ENCODE measurements around the gene FARP1.

Gene FARP1

DNA sequence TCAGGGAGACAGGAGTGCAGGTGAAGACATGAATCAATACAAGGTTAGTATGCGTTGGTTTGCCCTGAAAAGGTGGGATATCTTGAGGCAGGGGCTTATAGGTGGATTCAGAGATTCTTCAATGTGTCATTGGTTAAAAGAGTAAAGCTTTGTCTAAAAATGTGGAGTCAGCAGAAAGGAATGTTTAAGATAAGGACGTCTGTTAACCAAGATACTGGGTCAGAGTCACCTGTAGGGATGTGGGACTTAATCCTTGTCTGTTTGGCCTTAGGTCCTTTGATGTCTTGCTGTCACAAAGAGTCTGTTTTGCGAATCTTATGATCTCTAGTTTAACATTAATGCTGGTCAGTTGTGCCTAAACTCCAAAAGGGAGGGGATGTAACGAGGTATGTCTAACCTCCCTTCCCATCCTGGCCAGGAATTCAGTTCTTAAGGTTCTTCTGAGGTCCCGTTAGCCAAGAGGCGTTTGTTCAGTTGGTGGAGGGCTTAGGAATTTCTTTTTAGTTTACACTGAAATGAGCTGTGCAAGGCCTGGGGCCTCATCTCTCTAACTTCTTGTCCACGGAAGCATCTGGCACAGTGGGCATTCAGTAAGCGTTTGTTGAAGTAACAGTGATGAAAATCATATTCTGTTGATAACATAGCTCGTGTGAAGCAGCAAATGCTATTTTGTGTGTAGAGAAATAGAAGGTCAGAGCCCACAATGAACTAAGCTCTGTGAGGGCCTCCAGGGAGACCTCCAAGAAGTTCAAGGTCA is 130.4 kb downstream of the FARP1 start:
- Mint-ChIP-seq H3K4me1 (ENCODE audit: low read depth) (no peaks in the 10 kb centered on the region), H3K27ac (no peak overlapping the region), H3K27me3 (peaks cover 9% of the 10 kb centered on the region), H3K4me3 (no peak overlapping the region), H3K36me3 (ENCODE audit: low read depth) (no peaks in the 10 kb centered on the region), H3K9me3 (no peaks in the 10 kb centered on the region)
- DNase-seq = no peak

GRCh38 chr13:98273824-98274742 is 131.2 kb downstream of the FARP1 start:
- H3K36me3 Mint-ChIP-seq (ENCODE audit: low read depth) = no peaks in the 10 kb centered on the region
- H3K4me3 Mint-ChIP-seq = no peak overlapping the region
- H3K4me1 Mint-ChIP-seq (ENCODE audit: low read depth) = no peaks in the 10 kb centered on the region
- DNase-seq = no peak
- peaks cover 12% of the 10 kb centered on the region for H3K27me3 Mint-ChIP-seq
- H3K27ac Mint-ChIP-seq = no peak overlapping the region
- H3K9me3 Mint-ChIP-seq = no peaks in the 10 kb centered on the region

DNA sequence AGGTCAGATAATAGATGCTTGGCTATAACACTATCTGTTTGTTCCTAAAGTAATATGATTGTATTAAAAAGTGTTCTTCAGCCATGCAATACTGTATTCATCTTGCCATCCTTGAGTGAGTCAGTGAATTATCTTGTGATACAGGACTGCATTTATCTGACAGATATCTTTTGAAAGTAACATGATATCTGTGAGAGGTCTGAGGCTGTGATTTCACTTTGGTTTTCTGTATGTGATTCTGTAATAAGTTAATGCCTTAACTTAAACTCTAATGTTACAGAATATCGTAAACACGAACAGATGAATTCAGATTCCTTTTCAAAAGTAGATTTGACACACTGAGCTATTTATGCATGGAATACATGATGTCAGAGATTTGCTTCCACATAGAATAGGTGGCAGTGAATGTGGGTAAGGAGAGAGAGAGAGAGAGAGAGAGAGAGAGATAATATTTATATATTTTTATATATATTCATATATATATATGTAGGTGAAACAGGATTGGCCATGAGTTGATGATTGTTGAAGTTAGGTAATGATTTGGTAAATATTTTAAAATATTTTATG is 132.1 kb downstream of the FARP1 start:
- H3K36me3 Mint-ChIP-seq (ENCODE audit: low read depth) = no peaks in the 10 kb centered on the region
- no peaks in the 10 kb centered on the region for H3K9me3 Mint-ChIP-seq

GRCh38 chr13:98275681-98276171 is 132.8 kb downstream of the FARP1 start:
- Mint-ChIP-seq H3K27me3 (peaks cover 24% of the 10 kb centered on the region), H3K9me3 (no peaks in the 10 kb centered on the region), H3K4me3 (no peak overlapping the region), H3K27ac (no peak overlapping the region), H3K4me1 (ENCODE audit: low read depth) (peaks cover 3% of the 10 kb centered on the region), H3K36me3 (ENCODE audit: low read depth) (no peaks in the 10 kb centered on the region)
- no peak for DNase-seq

More for the DNA sequence above, 132.1 kb downstream of the FARP1 start:
- Mint-ChIP-seq H3K4me1 (ENCODE audit: low read depth) (peaks cover 3% of the 10 kb centered on the region), H3K27ac (no peak overlapping the region), H3K4me3 (no peak overlapping the region), H3K27me3 (peaks cover 17% of the 10 kb centered on the region)
- DNase-seq = no peak

DNA sequence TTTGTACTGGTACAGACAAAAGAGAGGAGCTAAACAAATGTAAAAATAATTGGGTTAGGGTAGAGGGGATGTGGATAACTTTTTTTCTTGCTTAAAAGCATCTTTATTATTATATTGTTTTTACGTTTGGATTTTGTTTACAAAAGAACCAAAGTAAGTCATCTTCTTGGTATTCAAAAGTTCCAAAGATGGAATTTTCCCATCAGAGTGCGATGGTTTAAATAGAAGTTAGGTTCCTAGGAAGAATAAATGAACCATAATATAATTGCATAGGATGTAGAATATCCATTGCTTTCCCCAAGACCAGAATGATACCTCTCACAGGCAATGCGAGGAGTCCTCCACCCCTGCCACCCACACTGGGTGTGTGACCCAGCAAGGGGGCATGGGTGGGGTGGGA is 133.6 kb downstream of the FARP1 start:
- Mint-ChIP-seq H3K4me1 (ENCODE audit: low read depth) (peaks cover 3% of the 10 kb centered on the region), H3K9me3 (no peaks in the 10 kb centered on the region), H3K4me3 (no peak overlapping the region), H3K36me3 (ENCODE audit: low read depth) (no peaks in the 10 kb centered on the region), H3K27me3 (peaks cover 24% of the 10 kb centered on the region), H3K27ac (no peak overlapping the region)
- no peak for DNase-seq

GRCh38 chr13:98278068-98278724 is 135.3 kb downstream of the FARP1 start:
- no peak overlapping the region for H3K4me3 Mint-ChIP-seq
- no peak overlapping the region for H3K27ac Mint-ChIP-seq
- DNase-seq = no peak
- H3K9me3 Mint-ChIP-seq = no peaks in the 10 kb centered on the region
- H3K4me1 Mint-ChIP-seq (ENCODE audit: low read depth) = peaks cover 3% of the 10 kb centered on the region
- H3K27me3 Mint-ChIP-seq = peaks cover 21% of the 10 kb centered on the region
- no peaks in the 10 kb centered on the region for H3K36me3 Mint-ChIP-seq (ENCODE audit: low read depth)

DNA sequence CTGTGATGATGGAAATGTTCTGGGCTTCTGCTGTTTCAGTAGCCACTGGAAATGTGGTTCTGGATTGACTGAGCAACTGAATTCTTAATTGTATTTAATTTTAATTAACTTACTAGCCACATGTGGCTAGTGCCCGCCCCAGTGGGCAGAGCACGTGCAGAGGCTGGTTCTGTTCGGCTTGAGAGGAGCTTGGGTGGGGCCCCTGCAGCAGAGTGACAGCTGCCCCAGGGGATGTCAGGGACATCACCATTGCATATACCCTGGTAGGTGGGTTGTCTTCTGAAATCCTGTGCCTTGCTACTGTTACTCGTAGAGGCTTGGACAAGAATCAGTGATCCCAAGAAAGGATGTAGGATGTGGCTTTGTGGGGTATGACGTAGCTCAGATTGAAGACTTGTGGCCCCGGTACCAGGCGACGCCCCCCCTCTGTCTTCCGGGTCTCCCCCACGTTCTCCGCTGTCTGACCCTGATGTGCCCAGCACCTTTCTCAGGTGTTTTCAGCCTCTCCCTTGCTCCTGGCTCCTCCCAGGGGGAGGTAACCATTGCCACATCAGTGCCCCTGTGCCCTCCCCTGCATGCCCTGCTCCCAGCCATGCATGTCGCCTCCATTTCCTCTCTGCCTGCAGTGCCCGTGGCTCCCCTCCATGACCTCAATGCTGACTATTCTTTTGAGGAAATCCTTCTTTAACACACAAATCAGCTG is 136.7 kb downstream of the FARP1 start:
- Mint-ChIP-seq H3K36me3 (ENCODE audit: low read depth) (no peaks in the 10 kb centered on the region), H3K4me3 (no peak overlapping the region), H3K9me3 (no peaks in the 10 kb centered on the region), H3K27ac (no peak overlapping the region), H3K4me1 (ENCODE audit: low read depth) (peaks cover 3% of the 10 kb centered on the region), H3K27me3 (peaks cover 21% of the 10 kb centered on the region)
- no peak for DNase-seq

- DNase-seq = no peak
- no peaks in the 10 kb centered on the region for H3K36me3 Mint-ChIP-seq (ENCODE audit: low read depth)
- H3K4me1 Mint-ChIP-seq (ENCODE audit: low read depth) = peaks cover 3% of the 10 kb centered on the region
- H3K9me3 Mint-ChIP-seq = no peaks in the 10 kb centered on the region
- no peak overlapping the region for H3K27ac Mint-ChIP-seq
- peaks cover 21% of the 10 kb centered on the region for H3K27me3 Mint-ChIP-seq
- no peak overlapping the region for H3K4me3 Mint-ChIP-seq
Observed at GRCh38 chr13:98280176-98280510, 137.2 kb downstream of the FARP1 start.

DNA sequence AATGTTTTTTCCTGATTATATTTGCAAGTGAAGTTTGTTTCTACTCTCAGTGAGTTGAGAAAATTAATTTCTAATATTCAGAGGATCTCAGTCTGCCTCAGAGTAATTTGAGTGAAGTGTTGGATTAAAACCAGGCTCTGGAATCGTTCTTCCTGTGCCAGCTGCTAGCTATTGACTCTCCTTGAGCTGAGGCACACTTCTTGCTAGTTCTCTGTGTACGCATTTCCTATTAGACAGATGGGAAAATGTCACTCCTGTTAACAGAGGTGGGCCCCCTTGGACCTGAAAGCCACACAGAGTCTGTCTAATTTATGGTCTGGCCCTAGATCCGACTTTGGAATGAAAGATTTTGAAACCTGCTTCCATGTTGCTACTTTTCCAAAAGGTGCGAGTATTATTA is 141.8 kb downstream of the FARP1 start:
- H3K4me3 Mint-ChIP-seq = no peak overlapping the region
- DNase-seq = no peak
- no peaks in the 10 kb centered on the region for H3K36me3 Mint-ChIP-seq (ENCODE audit: low read depth)
- no peak overlapping the region for H3K27ac Mint-ChIP-seq
- peaks cover 3% of the 10 kb centered on the region for H3K4me1 Mint-ChIP-seq (ENCODE audit: low read depth)
- H3K27me3 Mint-ChIP-seq = peaks cover 16% of the 10 kb centered on the region
- no peaks in the 10 kb centered on the region for H3K9me3 Mint-ChIP-seq

DNA sequence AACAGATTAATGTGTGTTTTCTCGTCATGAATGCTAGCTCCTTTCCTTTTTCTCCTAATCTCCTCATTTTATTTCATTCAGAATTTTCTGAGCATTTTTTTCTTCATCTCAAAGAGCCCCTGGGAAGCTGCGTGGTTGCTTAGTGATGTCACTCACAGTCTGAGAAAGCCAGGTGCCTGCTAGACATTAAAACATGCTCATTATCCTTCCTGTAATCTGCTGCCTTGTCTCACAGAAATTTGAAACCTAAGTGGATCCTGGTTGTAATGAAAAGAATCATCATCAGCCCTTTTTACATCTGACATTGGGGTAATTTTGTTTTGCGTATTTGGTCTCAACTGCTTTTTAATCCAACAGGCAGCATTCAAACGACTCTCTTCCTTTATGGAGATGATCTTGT is 142.4 kb downstream of the FARP1 start:
- no peaks in the 10 kb centered on the region for H3K36me3 Mint-ChIP-seq (ENCODE audit: low read depth)
- no peaks in the 10 kb centered on the region for H3K9me3 Mint-ChIP-seq
- H3K4me1 Mint-ChIP-seq (ENCODE audit: low read depth) = no peaks in the 10 kb centered on the region
- DNase-seq = no peak
- H3K27me3 Mint-ChIP-seq = peaks cover 10% of the 10 kb centered on the region
- no peak overlapping the region for H3K4me3 Mint-ChIP-seq
- no peak overlapping the region for H3K27ac Mint-ChIP-seq

- H3K4me1 Mint-ChIP-seq (ENCODE audit: low read depth) = no peaks in the 10 kb centered on the region
- no peak for DNase-seq
- H3K4me3 Mint-ChIP-seq = no peak overlapping the region
- H3K9me3 Mint-ChIP-seq = no peaks in the 10 kb centered on the region
- H3K27ac Mint-ChIP-seq = no peak overlapping the region
- H3K27me3 Mint-ChIP-seq = peaks cover 11% of the 10 kb centered on the region
- no peaks in the 10 kb centered on the region for H3K36me3 Mint-ChIP-seq (ENCODE audit: low read depth)
Observed at GRCh38 chr13:98285852-98286594, 143.1 kb downstream of the FARP1 start.

- Mint-ChIP-seq H3K36me3 (ENCODE audit: low read depth) (no peaks in the 10 kb centered on the region), H3K4me1 (ENCODE audit: low read depth) (no peaks in the 10 kb centered on the region), H3K27ac (no peak overlapping the region), H3K4me3 (no peak overlapping the region), H3K27me3 (peaks cover 11% of the 10 kb centered on the region), H3K9me3 (no peaks in the 10 kb centered on the region)
- DNase-seq = no peak
Observed at GRCh38 chr13:98286799-98287198, 143.9 kb downstream of the FARP1 start.

DNA sequence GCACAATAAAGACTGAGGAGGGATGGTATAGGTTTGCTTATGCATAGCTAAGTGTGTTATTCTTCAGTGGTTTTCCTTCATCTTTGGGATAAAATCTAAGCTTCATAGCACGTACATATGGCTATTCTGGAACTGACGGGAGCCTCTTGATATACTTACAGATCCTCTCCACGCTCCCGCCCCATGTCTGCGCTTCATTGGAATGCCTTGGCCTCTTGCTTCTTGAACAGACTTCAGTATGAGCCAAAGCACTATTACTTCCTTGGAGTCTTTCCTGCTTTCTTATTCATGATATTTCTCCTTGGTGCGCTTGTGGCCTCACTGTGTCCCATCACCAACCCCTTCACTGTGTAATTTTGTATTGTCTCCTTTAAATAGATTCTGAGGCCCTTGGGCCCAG is 145.3 kb downstream of the FARP1 start:
- Mint-ChIP-seq H3K9me3 (no peaks in the 10 kb centered on the region), H3K4me3 (no peak overlapping the region)
- no peak for DNase-seq

More for the DNA sequence above, 145.3 kb downstream of the FARP1 start:
- no peak overlapping the region for H3K27ac Mint-ChIP-seq
- H3K36me3 Mint-ChIP-seq (ENCODE audit: low read depth) = no peaks in the 10 kb centered on the region
- H3K27me3 Mint-ChIP-seq = peaks cover 11% of the 10 kb centered on the region
- H3K4me1 Mint-ChIP-seq (ENCODE audit: low read depth) = no peaks in the 10 kb centered on the region
